ENCODE results near the gene GLI3. TPM values are rescaled to one million over a fixed set of nuclear protein-coding genes. Genes with fewer than 3 reads are reported as not detected.

Gene GLI3
- total RNA-seq, 2 experiments from 2014 or later: not detected

GRCh38 chr7:42227021-42227420 is 10.0 kb downstream of the GLI3 start:
- Mint-ChIP-seq H3K27me3 (peaks cover 53% of the 10 kb centered on the region), H3K36me3 (ENCODE audit: low read depth) (no peaks in the 10 kb centered on the region), H3K4me3 (no peak overlapping the region), H3K9me3 (no peaks in the 10 kb centered on the region), H3K27ac (no peak overlapping the region), H3K4me1 (ENCODE audit: low read depth) (peaks cover 3% of the 10 kb centered on the region)
- intact Hi-C loops (cut with micrococcal nuclease): no loop called here
- ATAC-seq: no peak
- TF ChIP-seq CTCF (IDR thresholded peaks at IDR 0.05): no peak
- ChIA-PET CTCF (no interaction called here), POLR2A (no interaction called here)
- no peak for DNase-seq

GRCh38 chr7:42226354-42226941 is 10.6 kb downstream of the GLI3 start:
- H3K27ac Mint-ChIP-seq: no peak overlapping the region
- H3K4me1 Mint-ChIP-seq (ENCODE audit: low read depth): peaks cover 3% of the 10 kb centered on the region
- DNase-seq: no peak
- ChIA-PET CTCF (no interaction called here), POLR2A (no interaction called here)
- intact Hi-C loops (cut with micrococcal nuclease): no loop called here
- H3K36me3 Mint-ChIP-seq (ENCODE audit: low read depth): no peaks in the 10 kb centered on the region
- no peak for TF ChIP-seq CTCF (IDR thresholded peaks at IDR 0.05)
- H3K27me3 Mint-ChIP-seq: peaks cover 51% of the 10 kb centered on the region
- no peak for ATAC-seq
- H3K4me3 Mint-ChIP-seq: no peak overlapping the region
- no peaks in the 10 kb centered on the region for H3K9me3 Mint-ChIP-seq

GRCh38 chr7:42224391-42225003 is 12.5 kb downstream of the GLI3 start:
- H3K36me3 Mint-ChIP-seq (ENCODE audit: low read depth): no peaks in the 10 kb centered on the region
- DNase-seq (no peak), ATAC-seq (no peak)
- no peaks in the 10 kb centered on the region for H3K9me3 Mint-ChIP-seq
- H3K4me3 Mint-ChIP-seq: no peak overlapping the region
- peaks cover 3% of the 10 kb centered on the region for H3K4me1 Mint-ChIP-seq (ENCODE audit: low read depth)
- ChIA-PET CTCF (interaction anchor here (1.2 kb wide), 1 partner anchor 284 kb away, joined by 3 read pairs; no protein-coding TSS in a partner anchor), POLR2A (interaction anchor here (0.5 kb wide), 1 partner anchor 10 kb away, joined by 3 read pairs; no protein-coding TSS in a partner anchor)
- TF ChIP-seq CTCF (IDR thresholded peaks at IDR 0.05): no peak
- peaks cover 42% of the 10 kb centered on the region for H3K27me3 Mint-ChIP-seq
- H3K27ac Mint-ChIP-seq: no peak overlapping the region
- intact Hi-C loops (cut with micrococcal nuclease): no loop called here

GRCh38 chr7:42222891-42223290 is 14.1 kb downstream of the GLI3 start:
- ATAC-seq (no peak), DNase-seq (no peak)
- intact Hi-C loops (cut with micrococcal nuclease): no loop called here
- H3K4me3 Mint-ChIP-seq: no peak overlapping the region
- no peak overlapping the region for H3K27ac Mint-ChIP-seq
- H3K4me1 Mint-ChIP-seq (ENCODE audit: low read depth): peaks cover 3% of the 10 kb centered on the region
- H3K36me3 Mint-ChIP-seq (ENCODE audit: low read depth): no peaks in the 10 kb centered on the region
- no peaks in the 10 kb centered on the region for H3K9me3 Mint-ChIP-seq
- no peak for TF ChIP-seq CTCF (IDR thresholded peaks at IDR 0.05)
- peaks cover 26% of the 10 kb centered on the region for H3K27me3 Mint-ChIP-seq
- ChIA-PET CTCF (no interaction called here), POLR2A (no interaction called here)

- H3K4me1 Mint-ChIP-seq (ENCODE audit: low read depth): no peaks in the 10 kb centered on the region
- intact Hi-C loops (cut with micrococcal nuclease): no loop called here
- H3K27ac Mint-ChIP-seq: no peak overlapping the region
- H3K9me3 Mint-ChIP-seq: no peaks in the 10 kb centered on the region
- no peaks in the 10 kb centered on the region for H3K36me3 Mint-ChIP-seq (ENCODE audit: low read depth)
- CTCF ChIA-PET: no interaction called here
- no peak for ATAC-seq
- H3K4me3 Mint-ChIP-seq: no peak overlapping the region
- POLR2A ChIA-PET: no interaction called here
- no peak for DNase-seq
- TF ChIP-seq CTCF (IDR thresholded peaks at IDR 0.05): no peak
- H3K27me3 Mint-ChIP-seq: peaks cover 18% of the 10 kb centered on the region
Observed at GRCh38 chr7:42222125-42222524, 14.9 kb downstream of the GLI3 start.

Measured in activated CD8-positive, alpha-beta T cell treated with anti-CD3 and anti-CD28 coated beads for 36 hours (primary cell).